SK-N-MC (cell line): Measurements from ENCODE around the gene IFT43.

Source experiments
- DNase-seq: peaks from one replicate; pipeline ENCODE4 v3.0.0-alpha.2; 2011; ENCODE audit warnings: low read depth, low spot score
- H3K27ac ChIP-seq: fragments of 200-600 bp; sonication (generic); 2 replicates; pipeline ENCODE4 v1.5.1; 2016; ENCODE audit warnings: mixed run types
- H3K36me3 ChIP-seq: fragments of 200-600 bp; sonication (generic); 2 replicates; pipeline ENCODE4 v1.6.1; 2017; ENCODE audit warnings: antibody characterized with exemption, low read length, mixed read lengths; ENCODE audit not compliant: insufficient read depth
- H3K4me3 ChIP-seq: fragments of 200-600 bp; sonication (generic); 2 replicates; pipeline ENCODE4 v1.5.1; 2016
- H3K9ac ChIP-seq: fragments of 200-600 bp; sonication (generic); 2 replicates; pipeline ENCODE4 v1.8.0; 2017; ENCODE audit warnings: mixed run types, mixed read lengths; ENCODE audit not compliant: insufficient read length
- H3K9me3 ChIP-seq: fragments of 200-600 bp; sonication (generic); 2 replicates; pipeline ENCODE4 v1.6.1; 2017; ENCODE audit warnings: low read depth, mild to moderate bottlenecking, antibody characterized with exemption, low read length, moderate library complexity, mixed read lengths
- EZH2 ChIP-seq: fragments of 200-600 bp; sonication (generic); IDR thresholded peaks from one replicate; pipeline ENCODE4 v1.6.1; 2017; ENCODE audit warnings: antibody characterized with exemption
- FOXP2 ChIP-seq: optimal IDR thresholded peaks from 2 replicates; pipeline ENCODE3; 2011; ENCODE audit warnings: mild to moderate bottlenecking, moderate library complexity; ENCODE audit not compliant: insufficient read depth; ENCODE audit errors: extremely low read length, control extremely low read depth
- POLR2AphosphoS5 ChIP-seq: IDR thresholded peaks from 2 replicates; pipeline ENCODE4 v1.6.1; 2012; ENCODE audit warnings: mild to moderate bottlenecking, low read depth, low read length, borderline replicate concordance

Gene IFT43

DNA sequence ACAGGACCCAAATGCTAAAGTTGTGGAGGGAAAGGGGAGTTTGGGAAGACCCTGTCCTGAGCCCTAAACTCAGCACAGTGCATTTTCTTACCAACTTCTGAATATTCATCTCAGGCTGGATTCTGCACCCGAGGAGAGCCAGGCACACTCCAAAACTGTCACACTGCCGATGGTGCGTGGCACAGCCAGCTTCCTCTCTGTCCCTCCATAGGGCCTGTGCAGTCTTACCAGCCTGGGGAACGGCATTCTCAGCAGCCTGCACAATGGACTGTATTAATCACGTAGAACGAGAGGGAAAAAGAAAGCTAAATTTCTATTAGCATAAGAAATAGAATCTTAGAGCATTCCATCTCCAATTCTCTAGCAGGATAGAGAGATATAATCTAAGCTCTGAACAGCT lies 94.9 kb downstream of the IFT43 start:
- no peak overlapping the region for H3K9ac ChIP-seq
- DNase-seq, result no peak
- no peaks in the 10 kb centered on the region for H3K9me3 ChIP-seq
- H3K27ac ChIP-seq, result no peak overlapping the region
- H3K4me3 ChIP-seq, result no peak overlapping the region
- TF ChIP-seq EZH2, result no peak
- no peak for TF ChIP-seq FOXP2
- TF ChIP-seq POLR2AphosphoS5, result no peak
- H3K36me3 ChIP-seq, result no peaks in the 10 kb centered on the region

DNA sequence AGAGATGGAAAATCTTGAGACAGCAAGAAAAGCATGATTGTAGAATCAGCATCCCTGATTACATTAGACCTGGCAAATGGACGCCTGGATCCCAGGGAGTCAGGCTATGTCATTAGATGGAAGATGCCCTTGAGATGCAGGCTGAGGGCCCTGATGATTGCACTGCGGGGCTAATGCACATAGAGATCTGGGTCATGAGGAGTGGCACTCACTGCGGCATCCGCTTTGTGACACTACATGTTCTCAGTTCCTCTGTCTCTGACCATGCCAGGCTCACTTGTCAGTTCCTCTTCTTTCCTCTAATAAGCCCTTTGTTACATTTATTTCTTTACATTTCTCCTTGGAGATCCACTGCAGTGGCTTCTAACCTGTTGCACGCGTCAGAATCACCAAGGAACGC lies 96.1 kb downstream of the IFT43 start:
- TF ChIP-seq EZH2, result no peak
- no peak for TF ChIP-seq POLR2AphosphoS5
- no peak for TF ChIP-seq FOXP2
- Histone ChIP-seq H3K36me3 (no peaks in the 10 kb centered on the region), H3K9me3 (no peaks in the 10 kb centered on the region), H3K4me3 (no peak overlapping the region), H3K9ac (no peak overlapping the region), H3K27ac (no peak overlapping the region)
- no peak for DNase-seq

- TF ChIP-seq EZH2 (no peak), POLR2AphosphoS5 (no peak), FOXP2 (no peak)
- DNase-seq, result no peak
- Histone ChIP-seq H3K4me3 (no peak overlapping the region), H3K9ac (no peak overlapping the region), H3K36me3 (no peaks in the 10 kb centered on the region), H3K27ac (no peak overlapping the region), H3K9me3 (no peaks in the 10 kb centered on the region)
Measured at GRCh38 chr14:76083796-76084765, 98.5 kb downstream of the IFT43 start.

GRCh38 chr14:76085358-76085757 lies 99.8 kb downstream of the IFT43 start:
- no peaks in the 10 kb centered on the region for H3K36me3 ChIP-seq
- DNase-seq, result no peak
- TF ChIP-seq EZH2 (no peak), FOXP2 (no peak), POLR2AphosphoS5 (no peak)
- no peaks in the 10 kb centered on the region for H3K9me3 ChIP-seq
- H3K4me3 ChIP-seq, result no peak overlapping the region
- no peak overlapping the region for H3K9ac ChIP-seq
- H3K27ac ChIP-seq, result no peak overlapping the region

GRCh38 chr14:76086636-76087035 lies 101.1 kb downstream of the IFT43 start:
- H3K4me3 ChIP-seq, result no peak overlapping the region
- no peak for DNase-seq
- H3K27ac ChIP-seq, result no peak overlapping the region
- TF ChIP-seq POLR2AphosphoS5, result no peak
- no peak for TF ChIP-seq FOXP2
- no peak for TF ChIP-seq EZH2
- no peaks in the 10 kb centered on the region for H3K36me3 ChIP-seq
- no peak overlapping the region for H3K9ac ChIP-seq
- no peaks in the 10 kb centered on the region for H3K9me3 ChIP-seq

DNA sequence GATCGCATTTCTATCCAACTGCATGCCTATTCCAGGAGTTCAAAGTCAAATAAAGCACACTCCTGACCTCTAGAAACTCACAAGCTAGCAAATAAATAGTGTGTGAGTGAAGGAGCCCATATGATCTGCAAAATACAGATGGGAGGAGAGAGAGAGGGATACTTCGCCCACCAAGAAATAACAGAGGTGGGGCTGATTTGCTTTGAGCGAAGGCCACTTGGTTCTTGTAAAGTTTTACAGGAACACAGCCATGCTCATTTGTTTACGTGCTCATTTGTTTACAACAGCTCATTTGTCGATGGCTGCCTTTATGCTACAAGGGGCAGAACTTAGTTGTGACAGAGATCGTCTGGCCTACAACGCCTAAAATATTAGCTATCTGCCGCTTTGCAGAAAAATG lies 102.8 kb downstream of the IFT43 start:
- no peaks in the 10 kb centered on the region for H3K36me3 ChIP-seq

GRCh38 chr14:76088771-76089571 lies 103.4 kb downstream of the IFT43 start:
- Histone ChIP-seq H3K9ac (no peak overlapping the region), H3K9me3 (no peaks in the 10 kb centered on the region), H3K4me3 (no peak overlapping the region), H3K27ac (no peak overlapping the region), H3K36me3 (no peaks in the 10 kb centered on the region)
- no peak for DNase-seq
- no peak for TF ChIP-seq FOXP2
- no peak for TF ChIP-seq EZH2
- no peak for TF ChIP-seq POLR2AphosphoS5

More for the DNA sequence above, 102.8 kb downstream of the IFT43 start:
- no peak overlapping the region for H3K4me3 ChIP-seq
- DNase-seq, result no peak
- H3K9me3 ChIP-seq, result no peaks in the 10 kb centered on the region
- no peak for TF ChIP-seq POLR2AphosphoS5
- TF ChIP-seq FOXP2, result no peak
- no peak for TF ChIP-seq EZH2
- H3K9ac ChIP-seq, result no peak overlapping the region
- no peak overlapping the region for H3K27ac ChIP-seq

DNA sequence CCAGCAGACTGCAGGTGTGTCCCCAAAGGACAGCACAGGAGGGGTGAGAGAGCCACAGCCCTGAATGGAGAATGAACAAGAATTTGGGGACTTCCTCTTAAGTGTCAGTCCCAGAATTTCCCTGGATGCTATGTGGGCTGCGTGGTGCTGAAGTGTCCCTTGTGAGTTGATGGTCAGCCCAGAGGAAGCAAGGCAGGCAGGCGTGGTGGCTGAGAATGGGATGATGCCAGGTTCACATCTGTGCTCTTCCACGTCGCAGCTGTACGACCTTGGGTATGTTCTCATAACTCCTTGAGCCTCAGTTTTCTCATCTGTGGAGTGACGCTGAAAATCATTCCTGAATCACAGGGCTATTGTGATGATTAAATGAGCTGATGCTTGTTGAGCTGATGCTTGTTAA lies 104.0 kb downstream of the IFT43 start:
- Histone ChIP-seq H3K27ac (no peak overlapping the region), H3K9ac (no peak overlapping the region), H3K36me3 (no peaks in the 10 kb centered on the region), H3K4me3 (no peak overlapping the region), H3K9me3 (no peaks in the 10 kb centered on the region)
- TF ChIP-seq EZH2 (no peak), POLR2AphosphoS5 (no peak), FOXP2 (no peak)
- no peak for DNase-seq
